Right ventricle myocardium superior (tissue), 1 donor: Measurements from ENCODE around the gene PNMA8B. TPM values are rescaled to one million over a fixed set of nuclear protein-coding genes. Genes with fewer than 3 reads are reported as not detected.
A peak's percentile ranks its signal among the peaks of the same experiment; 100 is the strongest.

Source experiments
- ATAC-seq: fragments of 200-7000 bp; cut with Tn5 transposase; one replicate; pipeline ENCODE4 v1.9.1; 2020; ENCODE audit warnings: mild to moderate bottlenecking; ENCODE audit not compliant: poor library complexity
- DNase-seq: peaks from one replicate; pipeline ENCODE4 v3.0.0-alpha.2; 2020
- intact Hi-C: fragments of 100-400 bp; cut with DNase I; formaldehyde crosslinking; loops from one replicate; pipeline ENCODE4 v1.11.2; 2022
- total RNA-seq: library from RNA; stranded (reverse); fragmentation: NEBNext Ultra II Directional; extraction: Animal tissue kit (Norgen Biotek cat#: 25700); gene quantifications from one replicate; pipeline ENCODE4 v1.2.1, GENCODE V29; 2021
- donor health status: DM: no; HTN: yes; CAD: no; lungs with severe emphysema.

The PNMA8B gene
- total RNA-seq, 1 donor from 2014 or later: 0.65 TPM

GRCh38 chr19:46446021-46446420, 49.6 kb downstream of the PNMA8B start:
- no peak for ATAC-seq
- intact Hi-C loops: no loop called here
- no peak for DNase-seq

GRCh38 chr19:46442808-46443450, 52.7 kb downstream of the PNMA8B start:
- intact Hi-C loops: no loop called here
- DNase-seq: no peak
- peak; percentile 45 for ATAC-seq

- no peak for DNase-seq
- intact Hi-C loops: no loop called here
- ATAC-seq: peak; percentile 53
Observed at GRCh38 chr19:46441866-46442265, 53.8 kb downstream of the PNMA8B start.

Other genes starting within 250 kb of the PNMA8B start
- gene HIF3A, start 198.8 kb downstream of the PNMA8B start, total RNA-seq: 73.1 TPM
- gene PPP5C, start 148.8 kb downstream of the PNMA8B start, total RNA-seq: 69.5 TPM
- gene CCDC8, start 82.3 kb downstream of the PNMA8B start, total RNA-seq: 28.1 TPM
- gene PNMA8C, start 66.9 kb downstream of the PNMA8B start, total RNA-seq: not detected
- 7.3 TPM for gene PNMA8A, start 24.3 kb downstream of the PNMA8B start, total RNA-seq
- 326 TPM for gene CALM3, start 105.5 kb upstream of the PNMA8B start, total RNA-seq
- 2.6 TPM for gene PTGIR, start 129.2 kb upstream of the PNMA8B start, total RNA-seq
- gene GNG8, start 140.3 kb upstream of the PNMA8B start, total RNA-seq: not detected
- 15.2 TPM for gene DACT3, start 165.3 kb upstream of the PNMA8B start, total RNA-seq
- 10.1 TPM for gene PRKD2, start 221.2 kb upstream of the PNMA8B start, total RNA-seq